HG02852 (cell line): ENCODE data around the gene SP3.

ENCODE experiments used
- ATAC-seq: cut with Tn5 transposase; IDR thresholded peaks from one replicate; pipeline ENCODE4 v1.9.1; 2021; ENCODE audit warnings: mild to moderate bottlenecking, moderate library complexity; ENCODE audit not compliant: unreplicated experiment

The SP3 gene

GRCh38 chr2:173965372-173966025 is at the start of gene SP3:
Gene SP3 (minus strand): TSS chr2:173965373. CDS start chr2:173965171, 202 bp downstream.
- ATAC-seq, result peak; percentile 72

GRCh38 chr2:174014699-174015070 is 49.5 kb upstream of the SP3 start:
- no peak for ATAC-seq

GRCh38 chr2:174014011-174014698 is 49.0 kb upstream of the SP3 start:
- ATAC-seq, result no peak

GRCh38 chr2:174013315-174013751 is 48.2 kb upstream of the SP3 start:
- ATAC-seq, result no peak

GRCh38 chr2:174012347-174013314 is 47.5 kb upstream of the SP3 start:
- peak; percentile 59 for ATAC-seq

- no peak for ATAC-seq
These were observed 46.6 kb upstream of the SP3 start for GRCh38 chr2:174011796-174012195.

- ATAC-seq, result no peak
These were observed 46.0 kb upstream of the SP3 start for GRCh38 chr2:174011173-174011572.

- ATAC-seq, result no peak
These were observed 44.5 kb upstream of the SP3 start for GRCh38 chr2:174009488-174010223.

GRCh38 chr2:174008720-174009119 is 43.5 kb upstream of the SP3 start:
- no peak for ATAC-seq

- ATAC-seq, result no peak
These were observed 41.8 kb upstream of the SP3 start for GRCh38 chr2:174007010-174007409.

GRCh38 chr2:174005801-174006419 is 40.7 kb upstream of the SP3 start:
- ATAC-seq, result no peak

GRCh38 chr2:174004905-174005605 is 39.9 kb upstream of the SP3 start:
- ATAC-seq, result peak; percentile 81

- no peak for ATAC-seq
These were observed 38.8 kb upstream of the SP3 start for GRCh38 chr2:174003720-174004695.

GRCh38 chr2:174002679-174003078 is 37.5 kb upstream of the SP3 start:
- ATAC-seq, result no peak

- no peak for ATAC-seq
These were observed 35.9 kb upstream of the SP3 start for GRCh38 chr2:174001107-174001506.

GRCh38 chr2:173999724-174000123 is 34.6 kb upstream of the SP3 start:
- no peak for ATAC-seq

- ATAC-seq, result no peak
These were observed 34.1 kb upstream of the SP3 start for GRCh38 chr2:173999272-173999671.

- no peak for ATAC-seq
These were observed 33.2 kb upstream of the SP3 start for GRCh38 chr2:173998386-173998785.

GRCh38 chr2:173997753-173998152 is 32.6 kb upstream of the SP3 start:
- ATAC-seq, result no peak
